Measurements from ENCODE around the gene RPTOR.
"Not testable (repeated sequence)": the region's sequence is repeated elsewhere in the genome, so short reads cannot be mapped to it uniquely, and the experiment has no call there.

RPTOR gene

GRCh38 chr17:80872001-80872500, 327.4 kb downstream of the RPTOR start:
- no peak overlapping the region for H3K4me3 ChIP-seq
- no peak for DNase-seq (ENCODE audit: low spot score)
- TF ChIP-seq CTCF (IDR thresholded peaks at IDR 0.05), result no peak
- H3K27ac ChIP-seq, result no peak overlapping the region

GRCh38 chr17:80872501-80873306, 328.1 kb downstream of the RPTOR start:
- no peak for TF ChIP-seq CTCF (IDR thresholded peaks at IDR 0.05)
- DNase-seq (ENCODE audit: low spot score), result no peak
- no peak overlapping the region for H3K27ac ChIP-seq
- no peak overlapping the region for H3K4me3 ChIP-seq

- Histone ChIP-seq H3K27ac (no peak overlapping the region), H3K4me3 (no peak overlapping the region)
- TF ChIP-seq CTCF (IDR thresholded peaks at IDR 0.05), result no peak
- no peak for DNase-seq (ENCODE audit: low spot score)
Observed at GRCh38 chr17:80873307-80873951, 328.8 kb downstream of the RPTOR start.

- DNase-seq (ENCODE audit: low spot score), result no peak
- Histone ChIP-seq H3K4me3 (no peak overlapping the region), H3K27ac (no peak overlapping the region)
- TF ChIP-seq CTCF (IDR thresholded peaks at IDR 0.05), result no peak
Observed at GRCh38 chr17:80874866-80875445, 330.3 kb downstream of the RPTOR start.

GRCh38 chr17:80875480-80875995, 330.9 kb downstream of the RPTOR start:
- H3K27ac ChIP-seq; H3K4me3 ChIP-seq; DNase-seq (ENCODE audit: low spot score): not testable (repeated sequence)

- not testable (repeated sequence) for DNase-seq (ENCODE audit: low spot score); H3K27ac ChIP-seq; H3K4me3 ChIP-seq
Observed at GRCh38 chr17:80876456-80876949, 331.9 kb downstream of the RPTOR start.

- no peak for TF ChIP-seq CTCF (IDR thresholded peaks at IDR 0.05)
- H3K27ac ChIP-seq, result no peak overlapping the region
- H3K4me3 ChIP-seq, result no peak overlapping the region
- DNase-seq (ENCODE audit: low spot score), result no peak
Observed at GRCh38 chr17:80876950-80877728, 332.5 kb downstream of the RPTOR start.

Data from coronary artery (tissue), 2 donors.